H9 (cell line): ENCODE measurements around the gene CDIPT. TPM values are rescaled to one million over a fixed set of nuclear protein-coding genes. Genes with fewer than 3 reads are reported as not detected.

Experiments
- DNase-seq: peaks from one replicate; pipeline ENCODE4 v3.0.0-alpha.2; 2017
- H2AFZ ChIP-seq: one replicate; pipeline ENCODE4 v1.6.1; 2013; ENCODE audit warnings: mild to moderate bottlenecking, low read length, control low read depth, moderate library complexity
- H2AK5ac ChIP-seq: 2 replicates; pipeline ENCODE4 v1.6.1; 2013; ENCODE audit warnings: low read length, control low read depth, mixed read lengths; ENCODE audit not compliant: insufficient read length
- H2BK120ac ChIP-seq: one replicate; pipeline ENCODE4 v1.6.1; 2013; ENCODE audit warnings: low read depth, mild to moderate bottlenecking, low read length, control low read depth, inconsistent platforms; ENCODE audit not compliant: poor library complexity, severe bottlenecking
- H2BK12ac ChIP-seq: 2 replicates; pipeline ENCODE4 v1.6.1; 2013; ENCODE audit warnings: low read length, control low read depth, mixed read lengths, low read depth; ENCODE audit not compliant: insufficient read length
- H2BK15ac ChIP-seq: 2 replicates; pipeline ENCODE4 v1.6.1; 2013; ENCODE audit warnings: low read depth, low read length, control low read depth
- H2BK20ac ChIP-seq: one replicate; pipeline ENCODE4 v1.6.1; 2013; ENCODE audit warnings: low read depth, mild to moderate bottlenecking, low read length, control low read depth, inconsistent platforms; ENCODE audit not compliant: poor library complexity, severe bottlenecking
- H2BK5ac ChIP-seq: 2 replicates; pipeline ENCODE4 v1.6.1; 2013; ENCODE audit warnings: low read length, control low read depth, mixed read lengths; ENCODE audit not compliant: insufficient read length
- H3K14ac ChIP-seq: 2 replicates; pipeline ENCODE4 v1.6.1; 2013; ENCODE audit warnings: low read length, control low read depth; ENCODE audit not compliant: insufficient read depth
- H3K18ac ChIP-seq: 2 replicates; pipeline ENCODE4 v1.6.1; 2013; ENCODE audit warnings: low read depth, mild to moderate bottlenecking, mixed read lengths, low read length, control low read depth; ENCODE audit not compliant: insufficient read length
- H3K23ac ChIP-seq: 2 replicates; pipeline ENCODE4 v1.6.1; 2013; ENCODE audit warnings: low read length, control low read depth, mixed read lengths, low read depth; ENCODE audit not compliant: insufficient read length
- H3K23me2 ChIP-seq: 2 replicates; pipeline ENCODE4 v1.6.1; 2013; ENCODE audit warnings: low read depth, mild to moderate bottlenecking, mixed read lengths, low read length, control low read depth; ENCODE audit not compliant: insufficient read length, poor library complexity, severe bottlenecking
- H3K27ac ChIP-seq: 2 replicates; pipeline ENCODE4 v1.5.1; 2013; ENCODE audit warnings: low read length, control low read depth, mixed read lengths, low read depth; ENCODE audit not compliant: insufficient read length
- H3K27me3 ChIP-seq: 2 replicates; pipeline ENCODE4 v1.6.1; 2013; ENCODE audit warnings: low read length, control low read depth, inconsistent platforms; ENCODE audit not compliant: insufficient read depth
- H3K4ac ChIP-seq: 2 replicates; pipeline ENCODE4 v1.6.1; 2013; ENCODE audit warnings: low read depth, mild to moderate bottlenecking, control low read depth, inconsistent platforms, low read length, moderate library complexity
- H3K4me1 ChIP-seq: 2 replicates; pipeline ENCODE4 v1.6.1; 2013; ENCODE audit warnings: low read length, control low read depth, inconsistent platforms; ENCODE audit not compliant: insufficient read depth
- H3K4me2 ChIP-seq: 2 replicates; pipeline ENCODE4 v1.6.1; 2013; ENCODE audit warnings: low read length, control low read depth, mixed read lengths; ENCODE audit not compliant: insufficient read length, insufficient read depth
- H3K56ac ChIP-seq: 2 replicates; pipeline ENCODE4 v1.6.1; 2013; ENCODE audit warnings: low read depth, mild to moderate bottlenecking, mixed read lengths, low read length, control low read depth; ENCODE audit not compliant: insufficient read length
- H3K79me1 ChIP-seq: 2 replicates; pipeline ENCODE4 v1.6.1; 2013; ENCODE audit warnings: low read depth, mild to moderate bottlenecking, moderate library complexity, low read length, control low read depth, inconsistent platforms; ENCODE audit not compliant: insufficient read depth, poor library complexity, severe bottlenecking
- H3K79me2 ChIP-seq: 2 replicates; pipeline ENCODE4 v1.6.1; 2013; ENCODE audit warnings: low read length, control low read depth, inconsistent platforms; ENCODE audit not compliant: insufficient read depth
- H3K9ac ChIP-seq: 2 replicates; pipeline ENCODE4 v1.6.1; 2013; ENCODE audit warnings: low read length, control low read depth, mixed read lengths; ENCODE audit not compliant: insufficient read length; ENCODE audit errors: extremely low read depth
- H3K9me3 ChIP-seq: one replicate; pipeline ENCODE4 v1.6.1; 2013; ENCODE audit warnings: low read depth, low read length, inconsistent platforms; ENCODE audit not compliant: control insufficient read depth
- H3T11ph ChIP-seq: one replicate; pipeline ENCODE4 v1.6.1; 2013; ENCODE audit warnings: mild to moderate bottlenecking, low read length, control low read depth, inconsistent platforms
- H4K20me1 ChIP-seq: one replicate; pipeline ENCODE4 v1.6.1; 2013; ENCODE audit not compliant: control insufficient read depth, insufficient read length, insufficient read depth
- H4K5ac ChIP-seq: 2 replicates; pipeline ENCODE4 v1.6.1; 2013; ENCODE audit warnings: low read depth, mild to moderate bottlenecking, mixed read lengths, low read length, control low read depth; ENCODE audit not compliant: insufficient read length
- H4K8ac ChIP-seq: replicated peaks from 2 replicates; pipeline ENCODE4 v1.6.1; 2013; ENCODE audit warnings: low read length, control low read depth, mixed read lengths, low read depth; ENCODE audit not compliant: insufficient read length
- H4K91ac ChIP-seq: 2 replicates; pipeline ENCODE4 v1.6.1; 2013; ENCODE audit warnings: low read depth, mild to moderate bottlenecking, moderate library complexity, mixed read lengths, low read length, control low read depth; ENCODE audit not compliant: insufficient read length
- H3K27ac Mint-ChIP-seq, 3 experiments: 2 replicates in 2 of 3; 3 replicates in 1 of 3; pipeline ENCODE4 v1.8.0; 2020 to 2021; ENCODE audit warnings: mixed read lengths in 3 of 3, mild to moderate bottlenecking in 1 of 3, moderate library complexity in 1 of 3
- H3K27me3 Mint-ChIP-seq: 2 replicates; pipeline ENCODE4 v1.8.0; 2021; ENCODE audit warnings: low read depth, mild to moderate bottlenecking, moderate library complexity, mixed read lengths
- H3K36me3 Mint-ChIP-seq, 3 experiments: 2 replicates in 2 of 3; 3 replicates in 1 of 3; pipeline ENCODE4 v1.8.0; 2020 to 2021; ENCODE audit warnings: low read depth in 3 of 3, mixed read lengths in 3 of 3; ENCODE audit not compliant: insufficient read depth in 1 of 3
- H3K4me1 Mint-ChIP-seq, 2 experiments: 2 replicates each; pipeline ENCODE4 v1.8.0; 2020; ENCODE audit warnings: mixed read lengths in 2 of 2
- H3K4me3 Mint-ChIP-seq, 2 experiments: 2 replicates in 1 of 2; 3 replicates in 1 of 2; pipeline ENCODE4 v1.8.0; 2020 to 2021; ENCODE audit warnings: mild to moderate bottlenecking in 2 of 2, mixed read lengths in 2 of 2, moderate library complexity in 1 of 2
- H3K9me3 Mint-ChIP-seq, 2 experiments: 2 replicates in 1 of 2; 3 replicates in 1 of 2; pipeline ENCODE4 v1.8.0; 2020; ENCODE audit warnings: mild to moderate bottlenecking in 2 of 2, mixed read lengths in 2 of 2, moderate library complexity in 1 of 2
- CTCF ChIP-seq: fragments of 200-600 bp; sonication (generic); conservative IDR thresholded peaks from 3 replicates; pipeline ENCODE4 v1.8.0; 2021; ENCODE audit warnings: antibody characterized with exemption, mild to moderate bottlenecking
- WGBS: extraction: QIAGEN DNeasy Blood & Tissue Kit; methylation state at CpG from one replicate; pipeline ENCODE4 v1.1.7; 2013; ENCODE audit warnings: missing lambda C conversion rate, low lambda C conversion rate, mixed read lengths; ENCODE audit not compliant: insufficient read length; ENCODE audit errors: extremely low coverage; 5-methylcytosine and 5-hydroxymethylcytosine counted together
- total RNA-seq: library from RNA; stranded (reverse); gene quantifications from 2 replicates; pipeline ENCODE4 v1.2.1, GENCODE V29; 2021

CDIPT gene
- total RNA-seq, 1 experiment from 2014 or later, result 70.6 TPM

GRCh38 chr16:29854520-29855100 is 8.4 kb downstream of the CDIPT start:
- no peak overlapping the region for H2AFZ ChIP-seq
- H3K23me2 ChIP-seq, result no peaks in the 10 kb centered on the region
- WGBS, result no CpG with 5 or more reads among the region's 5 CpGs
- no peaks in the 10 kb centered on the region for H3K4me1 ChIP-seq
- no peaks in the 10 kb centered on the region for H3K79me1 ChIP-seq
- no peak overlapping the region for H3K14ac ChIP-seq
- no peaks in the 10 kb centered on the region for H3K9me3 ChIP-seq
- no peak overlapping the region for H3K27ac ChIP-seq
- H2BK20ac ChIP-seq, result no peak overlapping the region
- no peak overlapping the region for H2BK12ac ChIP-seq
- no peak overlapping the region for H4K91ac ChIP-seq
- Mint-ChIP-seq H3K27ac (peak overlapping the region in 1 of 3 experiments; percentile 49; a peak in 1 of 7 replicates), H3K9me3 (no peaks in the 10 kb centered on the region), H3K27me3 (no peaks in the 10 kb centered on the region), H3K4me1 (peaks cover 4 to 5% of the 10 kb centered on the region in 2 experiments), H3K4me3 (no peak overlapping the region), H3K36me3 (peaks cover 8 to 16% (median 16%) of the 10 kb centered on the region in 3 experiments; a peak in 6 of 7 replicates)
- H4K20me1 ChIP-seq, result no peaks in the 10 kb centered on the region
- H3K4me2 ChIP-seq, result no peak overlapping the region
- H3K4ac ChIP-seq, result no peak overlapping the region
- H3K18ac ChIP-seq, result no peak overlapping the region
- no peaks in the 10 kb centered on the region for H3K79me2 ChIP-seq
- no peak overlapping the region for H2AK5ac ChIP-seq
- no peak overlapping the region for H2BK5ac ChIP-seq
- H2BK120ac ChIP-seq, result no peak overlapping the region
- H3K56ac ChIP-seq, result no peak overlapping the region
- DNase-seq, result no peak
- H3K27me3 ChIP-seq, result no peaks in the 10 kb centered on the region
- H3T11ph ChIP-seq, result no peak overlapping the region
- no peak overlapping the region for H3K23ac ChIP-seq
- no peak overlapping the region for H4K5ac ChIP-seq
- no peak overlapping the region for H2BK15ac ChIP-seq
- H3K9ac ChIP-seq, result no peak overlapping the region
- no peak for TF ChIP-seq CTCF
- no peak overlapping the region for H4K8ac ChIP-seq
